ENCODE data around the gene CDH23.

CDH23 gene

GRCh38 chr10:71744897-71745663 lies 348.4 kb downstream of the CDH23 start:
- DNase-seq (ENCODE audit: low read depth): no peak

- DNase-seq (ENCODE audit: low read depth): no peak
These were observed 349.0 kb downstream of the CDH23 start for GRCh38 chr10:71745664-71746250.

- DNase-seq (ENCODE audit: low read depth): no peak
These were observed 349.8 kb downstream of the CDH23 start for GRCh38 chr10:71746344-71747037.

- no peak for DNase-seq (ENCODE audit: low read depth)
These were observed 350.4 kb downstream of the CDH23 start for GRCh38 chr10:71747039-71747531.

- no peak for DNase-seq (ENCODE audit: low read depth)
These were observed 351.1 kb downstream of the CDH23 start for GRCh38 chr10:71747551-71748523.

GRCh38 chr10:71748671-71749191 lies 352.0 kb downstream of the CDH23 start:
- DNase-seq (ENCODE audit: low read depth): peak; percentile 60

- no peak for DNase-seq (ENCODE audit: low read depth)
These were observed 352.7 kb downstream of the CDH23 start for GRCh38 chr10:71749396-71749795.

- no peak for DNase-seq (ENCODE audit: low read depth)
These were observed 353.6 kb downstream of the CDH23 start for GRCh38 chr10:71750124-71750841.

- DNase-seq (ENCODE audit: low read depth): no peak
These were observed 354.3 kb downstream of the CDH23 start for GRCh38 chr10:71750986-71751385.

- DNase-seq (ENCODE audit: low read depth): no peak
These were observed 354.9 kb downstream of the CDH23 start for GRCh38 chr10:71751515-71752224.

- no peak for DNase-seq (ENCODE audit: low read depth)
These were observed 355.8 kb downstream of the CDH23 start for GRCh38 chr10:71752391-71753090.

- no peak for DNase-seq (ENCODE audit: low read depth)
These were observed 356.6 kb downstream of the CDH23 start for GRCh38 chr10:71753091-71753959.

- DNase-seq (ENCODE audit: low read depth): no peak
These were observed 357.3 kb downstream of the CDH23 start for GRCh38 chr10:71753960-71754505.

GRCh38 chr10:71754562-71754961 lies 357.8 kb downstream of the CDH23 start:
- DNase-seq (ENCODE audit: low read depth): no peak

- no peak for DNase-seq (ENCODE audit: low read depth)
These were observed 358.6 kb downstream of the CDH23 start for GRCh38 chr10:71755179-71755879.

- DNase-seq (ENCODE audit: low read depth): no peak
These were observed 359.8 kb downstream of the CDH23 start for GRCh38 chr10:71756311-71757191.

Data from stimulated activated CD8-positive, alpha-beta memory T cell treated with anti-CD3 and anti-CD28 coated beads, Interleukin-4, amount 100 ng/mL, for 24 hours (primary cell).